Measurements from ENCODE around the gene TMEM147.

- TF ChIP-seq POLR2AphosphoS5 (IDR thresholded peaks at IDR 0.05; ENCODE audit: low read depth, low read length) = no peak
- TF ChIP-seq POLR2A (IDR thresholded peaks at IDR 0.05; ENCODE audit: low read depth, low read length) = no peak
- no peak for TF ChIP-seq TAF1 (IDR thresholded peaks at IDR 0.05; ENCODE audit: low read depth, low read length)
- no peak for TF ChIP-seq PAX5 (IDR thresholded peaks at IDR 0.05; ENCODE audit: insufficient read depth, low read length, severe bottlenecking)
- no peak for TF ChIP-seq SPI1 (IDR thresholded peaks at IDR 0.05; ENCODE audit: low read depth, low read length)
- TF ChIP-seq POU2F2 (IDR thresholded peaks at IDR 0.05; ENCODE audit: low read depth, low read length) = no peak
Observed at GRCh38 chr19:35533201-35533821, 12.1 kb upstream of the TMEM147 start, which contains the start of gene GAPDHS.
